NCI-H69 (cell line): ENCODE results near the gene IL18BP.
A peak's percentile ranks its signal among the peaks of the same experiment; 100 is the strongest.

Experiments used
- DNase-seq: peaks from one replicate; lab custom pipeline; 2025; lab: John Stamatoyannopoulos, UW

Gene IL18BP

GRCh38 chr11:72045849-72046248 is 47.1 kb downstream of the IL18BP start:
- DNase-seq: no peak

GRCh38 chr11:72048766-72049460 is 50.2 kb downstream of the IL18BP start:
- peak; percentile 84 for DNase-seq
